Activated CD4-positive, alpha-beta T cell treated with anti-CD3 and anti-CD28 coated beads for 48 hours (primary cell): ENCODE data around the gene DGKB.

Source experiments
- DNase-seq: peaks from one replicate; pipeline ENCODE4 v3.0.0-alpha.2; 2020

The DGKB gene

DNA sequence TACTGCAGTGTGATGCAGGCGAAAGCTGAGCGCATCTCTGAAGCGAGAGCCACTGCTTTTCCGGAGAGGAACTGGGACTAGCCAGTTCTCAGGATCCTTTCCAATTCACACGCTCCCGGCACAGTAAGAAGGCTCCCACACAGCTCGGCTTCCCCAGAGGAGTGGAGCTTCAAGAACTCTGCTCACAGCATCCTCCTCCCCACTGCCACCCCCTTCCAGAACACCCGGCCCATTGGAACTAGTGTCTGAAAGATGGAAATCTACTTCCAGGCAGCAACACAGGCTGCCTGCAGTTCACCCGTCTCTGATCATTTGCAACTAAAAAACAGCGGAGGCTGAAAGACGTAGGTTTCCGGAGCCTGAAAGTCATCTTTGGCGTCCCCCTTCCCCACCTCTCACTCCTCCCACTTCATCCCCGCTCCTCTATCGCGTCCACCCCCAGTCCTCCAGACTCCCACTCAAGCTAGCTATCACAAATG lies at the start of gene DGKB:
DGKB (minus strand) TSS at position 163 of the 479 bp plus-strand sequence.
- DNase-seq: no peak

- DNase-seq: no peak
Measured at GRCh38 chr7:14950013-14950412, 47.5 kb upstream of the DGKB start.

GRCh38 chr7:14938181-14938580 lies 35.6 kb upstream of the DGKB start:
- DNase-seq: no peak

- DNase-seq: no peak
Measured at GRCh38 chr7:14937581-14937980, 35.0 kb upstream of the DGKB start.

- DNase-seq: no peak
Measured at GRCh38 chr7:14936554-14936953, 34.0 kb upstream of the DGKB start.

GRCh38 chr7:14934839-14935238 lies 32.3 kb upstream of the DGKB start:
- no peak for DNase-seq

GRCh38 chr7:14931511-14932215 lies 29.1 kb upstream of the DGKB start:
- no peak for DNase-seq

GRCh38 chr7:14924398-14924797 lies 21.8 kb upstream of the DGKB start:
- DNase-seq: no peak

GRCh38 chr7:14911077-14911476 lies 8.5 kb upstream of the DGKB start:
- DNase-seq: no peak

- DNase-seq: no peak
Measured at GRCh38 chr7:14908697-14909096, 6.1 kb upstream of the DGKB start.

- DNase-seq: no peak
Measured at GRCh38 chr7:14905764-14906163, 3.2 kb upstream of the DGKB start.

DNA sequence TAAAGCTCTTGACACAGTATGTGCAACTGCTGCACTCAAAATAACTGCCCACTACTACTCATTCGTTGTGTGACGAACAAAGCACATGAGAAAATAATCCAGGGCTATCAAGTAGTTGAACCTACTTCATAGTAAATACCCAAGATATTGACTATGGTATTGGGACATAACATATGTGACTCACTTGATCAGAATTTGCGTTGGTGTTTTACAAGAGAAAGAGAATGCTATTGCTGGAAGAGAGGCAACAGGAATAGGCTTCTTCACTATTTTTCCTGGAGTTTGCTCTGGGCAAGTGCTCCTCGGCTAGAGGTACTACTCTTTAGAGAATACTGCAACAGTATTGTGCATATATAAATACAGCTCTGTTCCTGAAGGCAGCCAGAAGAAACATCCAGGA lies 2.5 kb downstream of the DGKB start:
- DNase-seq: no peak

DNA sequence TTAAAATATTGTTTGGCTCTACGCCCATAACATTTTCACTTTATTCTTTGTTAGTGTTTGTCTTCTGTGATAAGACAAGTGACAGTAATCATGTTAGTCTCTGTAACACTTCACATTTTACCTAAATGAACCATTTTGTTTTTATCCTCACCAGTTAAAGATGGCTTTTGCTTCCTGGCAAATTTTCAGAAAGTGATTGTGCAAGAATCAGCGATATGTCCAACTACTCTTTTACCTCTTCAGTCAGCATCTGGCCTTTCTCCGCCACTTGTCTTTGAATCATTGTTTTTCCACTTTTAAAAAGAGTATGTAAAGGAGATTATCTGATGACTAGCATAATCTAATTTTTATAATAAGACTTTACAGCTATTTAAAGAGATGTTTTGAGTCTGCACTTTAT lies 3.5 kb downstream of the DGKB start:
- DNase-seq: no peak

GRCh38 chr7:14896461-14896860 lies 6.1 kb downstream of the DGKB start:
- DNase-seq: no peak

GRCh38 chr7:14894826-14895225 lies 7.7 kb downstream of the DGKB start:
- DNase-seq: no peak

GRCh38 chr7:14892961-14893360 lies 9.6 kb downstream of the DGKB start:
- DNase-seq: no peak

DNA sequence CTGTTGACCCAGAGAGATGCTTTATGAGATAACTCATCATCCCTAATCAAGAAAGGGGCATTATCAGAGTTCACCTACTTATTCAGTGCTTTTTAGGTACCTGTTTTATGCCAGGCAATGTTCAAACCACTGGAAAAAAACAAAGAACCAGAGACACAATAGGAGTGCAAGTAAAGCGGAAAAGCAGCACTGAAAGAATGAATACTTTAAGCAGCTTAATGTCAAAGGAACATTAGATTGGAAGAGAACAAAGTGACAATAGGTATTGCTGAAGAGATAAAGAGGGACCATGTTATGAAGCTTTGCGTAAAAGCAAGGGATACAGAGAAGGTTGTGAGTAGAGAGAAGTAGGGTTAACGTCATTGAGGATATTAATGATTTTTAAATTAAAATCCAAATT lies 11.3 kb downstream of the DGKB start:
- DNase-seq: no peak

- DNase-seq: no peak
Measured at GRCh38 chr7:14888962-14889361, 13.6 kb downstream of the DGKB start.

DNA sequence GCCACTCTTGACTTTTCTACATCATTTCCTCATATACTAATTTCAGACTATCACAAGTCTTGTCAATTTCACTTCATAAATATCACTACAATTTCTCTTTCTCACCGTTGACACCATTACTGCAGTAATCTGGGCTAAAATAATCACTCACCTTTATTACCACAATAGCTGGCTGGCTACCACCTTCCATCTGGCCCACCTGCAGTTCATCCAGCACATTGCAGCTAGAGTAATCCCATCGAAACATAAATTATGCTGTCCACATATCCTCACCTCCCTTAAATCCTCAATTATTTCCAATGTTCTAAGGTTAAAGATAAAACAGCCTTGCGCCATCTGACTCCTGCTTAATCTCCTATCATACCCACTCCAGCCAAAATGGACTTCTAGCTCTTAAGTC lies 16.0 kb downstream of the DGKB start:
- DNase-seq: no peak

GRCh38 chr7:14875941-14876587 lies 26.5 kb downstream of the DGKB start:
- no peak for DNase-seq

- no peak for DNase-seq
Measured at GRCh38 chr7:14871880-14872279, 30.7 kb downstream of the DGKB start.

- no peak for DNase-seq
Measured at GRCh38 chr7:14870394-14870793, 32.2 kb downstream of the DGKB start.

GRCh38 chr7:14868937-14869336 lies 33.6 kb downstream of the DGKB start:
- no peak for DNase-seq

GRCh38 chr7:14861456-14861855 lies 41.1 kb downstream of the DGKB start:
- no peak for DNase-seq

DNA sequence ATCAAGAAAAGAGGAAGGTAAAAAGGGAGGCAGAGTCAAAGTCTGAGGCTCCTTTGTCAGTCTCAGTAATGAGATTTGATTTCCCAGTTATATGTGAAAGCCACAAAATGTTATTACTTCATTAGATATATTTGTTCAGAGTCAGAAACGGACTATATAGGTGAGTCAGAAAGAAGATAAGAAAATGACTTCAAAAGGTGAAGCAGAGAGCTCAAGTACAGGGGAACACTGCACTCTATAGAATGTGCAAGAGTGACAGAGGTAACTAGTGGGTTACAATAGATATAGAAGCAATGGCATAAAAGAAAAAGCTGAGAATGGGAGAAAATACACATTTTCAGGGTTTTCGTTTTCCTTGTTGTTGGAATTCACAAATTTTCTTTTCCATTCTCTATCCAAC lies 43.3 kb downstream of the DGKB start:
- DNase-seq: no peak
